ENCODE measurements around the gene HELZ.

DNA sequence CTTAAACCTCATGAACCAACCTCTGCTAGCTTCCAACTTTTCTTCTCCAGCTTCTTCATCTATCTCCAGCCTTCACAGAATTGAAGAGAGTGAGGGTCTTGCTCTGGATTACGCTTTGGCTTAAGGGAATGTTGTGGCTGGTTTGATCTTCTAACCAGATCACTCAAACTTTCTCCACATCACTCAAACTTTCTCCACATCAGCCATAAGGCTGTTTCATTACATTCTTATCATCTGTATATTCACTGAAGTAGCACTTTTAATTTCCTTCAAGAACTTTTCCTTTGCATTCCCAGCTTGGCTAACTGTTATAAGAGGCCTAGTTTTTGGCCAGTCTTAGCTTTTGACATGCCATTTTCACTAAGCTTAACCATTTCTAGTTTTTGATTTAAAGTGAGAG lies 148.4 kb downstream of the HELZ start:
- TF ChIP-seq EZH2 (IDR thresholded peaks at IDR 0.05; ENCODE audit: borderline replicate concordance, low read length) = no peak
- TF ChIP-seq, protein P1, sequence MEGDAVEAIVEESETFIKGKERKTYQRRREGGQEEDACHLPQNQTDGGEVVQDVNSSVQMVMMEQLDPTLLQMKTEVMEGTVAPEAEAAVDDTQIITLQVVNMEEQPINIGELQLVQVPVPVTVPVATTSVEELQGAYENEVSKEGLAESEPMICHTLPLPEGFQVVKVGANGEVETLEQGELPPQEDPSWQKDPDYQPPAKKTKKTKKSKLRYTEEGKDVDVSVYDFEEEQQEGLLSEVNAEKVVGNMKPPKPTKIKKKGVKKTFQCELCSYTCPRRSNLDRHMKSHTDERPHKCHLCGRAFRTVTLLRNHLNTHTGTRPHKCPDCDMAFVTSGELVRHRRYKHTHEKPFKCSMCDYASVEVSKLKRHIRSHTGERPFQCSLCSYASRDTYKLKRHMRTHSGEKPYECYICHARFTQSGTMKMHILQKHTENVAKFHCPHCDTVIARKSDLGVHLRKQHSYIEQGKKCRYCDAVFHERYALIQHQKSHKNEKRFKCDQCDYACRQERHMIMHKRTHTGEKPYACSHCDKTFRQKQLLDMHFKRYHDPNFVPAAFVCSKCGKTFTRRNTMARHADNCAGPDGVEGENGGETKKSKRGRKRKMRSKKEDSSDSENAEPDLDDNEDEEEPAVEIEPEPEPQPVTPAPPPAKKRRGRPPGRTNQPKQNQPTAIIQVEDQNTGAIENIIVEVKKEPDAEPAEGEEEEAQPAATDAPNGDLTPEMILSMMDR (conservative IDR thresholded peaks at IDR 0.05 in 1 of 2, IDR thresholded peaks at IDR 0.05 in 1 of 2; ENCODE audit: extremely low read depth in 1 of 2, insufficient read depth in 1 of 2, low read depth in 1 of 2, low read length in 2 of 2) = no peak

Measured in mammary epithelial cell (primary cell).